Parathyroid adenoma (tissue), 2 donors: ENCODE results near the gene PPP1R14B.

ENCODE experiments used
- H2AFZ ChIP-seq: fragments of 300-600 bp; sonication (generic); one replicate; pipeline ENCODE4 v1.7.0; 2017; ENCODE audit warnings: antibody characterized with exemption, mild to moderate bottlenecking
- H3K27ac ChIP-seq: fragments of 300-600 bp; sonication (generic); one replicate; pipeline ENCODE4 v1.7.0; 2017
- H3K27me3 ChIP-seq: fragments of 300-600 bp; sonication (generic); one replicate; pipeline ENCODE4 v1.7.0; 2017; ENCODE audit warnings: low read length; ENCODE audit not compliant: control insufficient read depth, insufficient read depth
- H3K36me3 ChIP-seq: fragments of 300-600 bp; sonication (generic); one replicate; pipeline ENCODE4 v1.7.0; 2017; ENCODE audit warnings: low read length; ENCODE audit not compliant: control insufficient read depth, insufficient read depth
- H3K4me1 ChIP-seq: fragments of 300-600 bp; sonication (generic); one replicate; pipeline ENCODE4 v1.7.0; 2017; ENCODE audit warnings: control low read depth
- H3K4me2 ChIP-seq: fragments of 300-600 bp; sonication (generic); one replicate; pipeline ENCODE4 v1.7.0; 2017; ENCODE audit warnings: low read length
- H3K4me3 ChIP-seq: fragments of 300-600 bp; sonication (generic); one replicate; pipeline ENCODE4 v1.7.0; 2017; ENCODE audit warnings: low read depth, low read length
- H3K79me2 ChIP-seq: fragments of 300-600 bp; sonication (generic); one replicate; pipeline ENCODE4 v1.7.0; 2017; ENCODE audit warnings: control low read depth
- H3K9ac ChIP-seq: fragments of 300-600 bp; sonication (generic); one replicate; pipeline ENCODE4 v1.7.0; 2017; ENCODE audit warnings: mild to moderate bottlenecking
- H3K9me3 ChIP-seq: fragments of 300-600 bp; sonication (generic); one replicate; pipeline ENCODE4 v1.7.0; 2017; ENCODE audit warnings: low read length; ENCODE audit not compliant: control insufficient read depth
- CTCF ChIP-seq: fragments of 300-600 bp; sonication (generic); IDR thresholded peaks from one replicate; pipeline ENCODE4 v1.7.0; 2017; ENCODE audit warnings: antibody characterized with exemption, mild to moderate bottlenecking
- donor health status: primary hyperparathyroidism.

PPP1R14B gene

GRCh38 chr11:64256300-64256699 is 9.6 kb upstream of the PPP1R14B start:
- H3K36me3 ChIP-seq: no peaks in the 10 kb centered on the region
- no peak overlapping the region for H3K4me3 ChIP-seq
- no peaks in the 10 kb centered on the region for H3K79me2 ChIP-seq
- no peaks in the 10 kb centered on the region for H3K9me3 ChIP-seq
- peaks cover 23% of the 10 kb centered on the region for H3K4me1 ChIP-seq
- H3K27ac ChIP-seq: no peak overlapping the region
- H3K4me2 ChIP-seq: no peak overlapping the region
- no peak overlapping the region for H3K9ac ChIP-seq
- TF ChIP-seq CTCF: no peak
- no peak overlapping the region for H2AFZ ChIP-seq
- no peaks in the 10 kb centered on the region for H3K27me3 ChIP-seq

- Histone ChIP-seq H3K4me2 (no peak overlapping the region), H3K9me3 (no peaks in the 10 kb centered on the region), H3K27ac (peak overlapping the region; percentile 15), H3K79me2 (no peaks in the 10 kb centered on the region), H3K4me1 (peaks cover 23% of the 10 kb centered on the region), H3K9ac (no peak overlapping the region), H3K27me3 (no peaks in the 10 kb centered on the region), H3K36me3 (no peaks in the 10 kb centered on the region), H3K4me3 (no peak overlapping the region), H2AFZ (no peak overlapping the region)
- no peak for TF ChIP-seq CTCF
These were observed 8.7 kb upstream of the PPP1R14B start for GRCh38 chr11:64255135-64256128.

- Histone ChIP-seq H3K36me3 (no peaks in the 10 kb centered on the region), H3K4me1 (peaks cover 23% of the 10 kb centered on the region), H2AFZ (no peak overlapping the region), H3K27ac (no peak overlapping the region), H3K79me2 (no peaks in the 10 kb centered on the region), H3K4me2 (no peak overlapping the region), H3K9ac (no peak overlapping the region), H3K4me3 (no peak overlapping the region), H3K27me3 (no peaks in the 10 kb centered on the region), H3K9me3 (no peaks in the 10 kb centered on the region)
- no peak for TF ChIP-seq CTCF
These were observed 7.6 kb upstream of the PPP1R14B start for GRCh38 chr11:64254326-64254725.

GRCh38 chr11:64253481-64253880 is 6.7 kb upstream of the PPP1R14B start:
- Histone ChIP-seq H3K27ac (no peak overlapping the region), H3K4me3 (no peak overlapping the region), H3K4me2 (no peak overlapping the region), H3K4me1 (peaks cover 23% of the 10 kb centered on the region), H3K27me3 (no peaks in the 10 kb centered on the region), H3K9me3 (no peaks in the 10 kb centered on the region), H3K79me2 (no peaks in the 10 kb centered on the region), H3K9ac (no peak overlapping the region), H3K36me3 (no peaks in the 10 kb centered on the region), H2AFZ (no peak overlapping the region)
- no peak for TF ChIP-seq CTCF
